KMS-11 (cell line): Measurements from ENCODE around the gene CNPY2.

Experiments
- H2AFZ ChIP-seq: fragments of 200-600 bp; sonication (generic); 2 replicates; pipeline ENCODE4 v1.6.1; 2016; ENCODE audit warnings: antibody characterized with exemption, mixed run types, low read depth
- H3K27ac ChIP-seq: fragments of 200-600 bp; sonication (generic); 2 replicates; pipeline ENCODE4 v1.6.1; 2016; ENCODE audit warnings: mild to moderate bottlenecking, mixed run types
- H3K27me3 ChIP-seq: fragments of 200-600 bp; sonication (generic); 2 replicates; pipeline ENCODE4 v1.6.1; 2017; ENCODE audit warnings: mild to moderate bottlenecking, low read depth, mixed run types, moderate library complexity; ENCODE audit not compliant: insufficient read depth
- H3K36me3 ChIP-seq: fragments of 200-600 bp; sonication (generic); 2 replicates; pipeline ENCODE4 v1.6.1; 2017; ENCODE audit warnings: mild to moderate bottlenecking, mixed run types; ENCODE audit not compliant: insufficient read depth
- H3K4me1 ChIP-seq: fragments of 200-600 bp; sonication (generic); 2 replicates; pipeline ENCODE4 v1.6.1; 2016; ENCODE audit warnings: mild to moderate bottlenecking, low read depth, mixed run types; ENCODE audit not compliant: poor library complexity, severe bottlenecking
- H3K4me2 ChIP-seq: fragments of 200-600 bp; sonication (generic); 2 replicates; pipeline ENCODE4 v1.7.0; 2016; ENCODE audit warnings: mild to moderate bottlenecking, mixed run types
- H3K4me3 ChIP-seq: fragments of 200-600 bp; sonication (generic); IDR thresholded peaks from 2 replicates; pipeline ENCODE4 v1.6.1; 2017; ENCODE audit warnings: low read depth, low read length, mixed read lengths; ENCODE audit not compliant: insufficient read depth
- H3K79me2 ChIP-seq: fragments of 200-600 bp; sonication (generic); 2 replicates; pipeline ENCODE4 v1.6.1; 2016; ENCODE audit warnings: low read depth, mixed run types; ENCODE audit not compliant: insufficient read depth
- H3K9ac ChIP-seq: fragments of 200-600 bp; sonication (generic); 2 replicates; pipeline ENCODE4 v1.6.1; 2016; ENCODE audit warnings: mild to moderate bottlenecking, mixed run types
- H4K20me1 ChIP-seq: fragments of 200-600 bp; sonication (generic); 2 replicates; pipeline ENCODE4 v1.6.1; 2016; ENCODE audit warnings: mild to moderate bottlenecking, mixed run types; ENCODE audit not compliant: insufficient read depth
- CTCF ChIP-seq: fragments of 200-600 bp; sonication (generic); conservative IDR thresholded peaks from 2 replicates; pipeline ENCODE4 v1.6.1; 2017; ENCODE audit warnings: low read depth, mild to moderate bottlenecking, antibody characterized with exemption, low read length, moderate library complexity, mixed read lengths

CNPY2 gene

GRCh38 chr12:56300644-56301464 is 14.9 kb downstream of the CNPY2 start:
- Histone ChIP-seq H3K36me3 (peaks cover 7% of the 10 kb centered on the region; the same call in 1 of the 2 replicates), H3K79me2 (peaks cover 51% of the 10 kb centered on the region), H2AFZ (peak overlapping the region; percentile 54), H3K27ac (peak overlapping the region; percentile 64), H3K4me2 (peak overlapping the region; percentile 71), H3K4me1 (peaks cover 64% of the 10 kb centered on the region), H4K20me1 (peaks cover 7% of the 10 kb centered on the region; the same call in 1 of the 2 replicates), H3K4me3 (no peak overlapping the region), H3K9ac (peak overlapping the region; percentile 79), H3K27me3 (no peaks in the 10 kb centered on the region)
- TF ChIP-seq CTCF: peak; percentile 39

GRCh38 chr12:56299853-56300643 is 15.7 kb downstream of the CNPY2 start, which contains the start of gene CS:
CS (minus strand) TSS chr12:56300330; CDS start chr12:56300201, 129 bp downstream.
- Histone ChIP-seq H3K36me3 (peaks cover 7% of the 10 kb centered on the region; the same call in 1 of the 2 replicates), H3K79me2 (peaks cover 59% of the 10 kb centered on the region)

GRCh38 chr12:56299308-56299852 is 16.4 kb downstream of the CNPY2 start:
- peaks cover 7% of the 10 kb centered on the region; the same call in 1 of the 2 replicates for H4K20me1 ChIP-seq
- peak overlapping the region; percentile 64 for H3K27ac ChIP-seq
- peak overlapping the region; percentile 54 for H2AFZ ChIP-seq
- peaks cover 66% of the 10 kb centered on the region for H3K79me2 ChIP-seq
- no peaks in the 10 kb centered on the region for H3K27me3 ChIP-seq
- H3K4me2 ChIP-seq: peak overlapping the region; percentile 99
- H3K4me3 ChIP-seq: peak overlapping the region; percentile 85
- H3K4me1 ChIP-seq: peaks cover 64% of the 10 kb centered on the region
- peak overlapping the region; percentile 79 for H3K9ac ChIP-seq
- peak; percentile 7; the same call in 1 of the 2 replicates for TF ChIP-seq CTCF
- peaks cover 7% of the 10 kb centered on the region; the same call in 1 of the 2 replicates for H3K36me3 ChIP-seq

More at GRCh38 chr12:56299853-56300643, 15.7 kb downstream of the CNPY2 start, which contains the start of gene CS:
- H4K20me1 ChIP-seq: peaks cover 7% of the 10 kb centered on the region; the same call in 1 of the 2 replicates
- H3K9ac ChIP-seq: peak within 1 kb of the TSS; percentile 79
- peak within 1 kb of the TSS; percentile 85 for H3K4me3 ChIP-seq
- H3K4me1 ChIP-seq: peaks cover 64% of the 10 kb centered on the region
- no peaks in the 10 kb centered on the region for H3K27me3 ChIP-seq
- H3K27ac ChIP-seq: peak within 1 kb of the TSS; percentile 64
- H3K4me2 ChIP-seq: peak within 1 kb of the TSS; percentile 99
- H2AFZ ChIP-seq: peak within 1 kb of the TSS; percentile 54
- no peak for TF ChIP-seq CTCF

- Histone ChIP-seq H3K4me1 (peaks cover 64% of the 10 kb centered on the region), H3K36me3 (peaks cover 7% of the 10 kb centered on the region; the same call in 1 of the 2 replicates), H4K20me1 (peaks cover 11% of the 10 kb centered on the region; the same call in 1 of the 2 replicates), H2AFZ (peak overlapping the region; percentile 54), H3K4me3 (no peak overlapping the region), H3K27ac (peak overlapping the region; percentile 64), H3K9ac (peak overlapping the region; percentile 79), H3K4me2 (peak overlapping the region; percentile 99), H3K27me3 (no peaks in the 10 kb centered on the region), H3K79me2 (peaks cover 71% of the 10 kb centered on the region)
- 0 out of 2 replicates have a peak, but pooled peaks have one; percentile 5 for TF ChIP-seq CTCF
Measured at GRCh38 chr12:56298828-56299227, 17.0 kb downstream of the CNPY2 start.
